Measurements from ENCODE around the gene PRXL2A.

The PRXL2A gene

GRCh38 chr10:80443531-80443974 is 35.2 kb downstream of the PRXL2A start:
- no peak for DNase-seq (ENCODE audit: low read depth in 2 of 2, low spot score in 1 of 2)

GRCh38 chr10:80444124-80444523 is 35.8 kb downstream of the PRXL2A start:
- DNase-seq (ENCODE audit: low read depth in 2 of 2, low spot score in 1 of 2), result no peak

GRCh38 chr10:80444646-80445319 is 36.4 kb downstream of the PRXL2A start:
- DNase-seq (ENCODE audit: low read depth in 2 of 2, low spot score in 1 of 2), result peak in 1 of 2 donors; percentile 47

GRCh38 chr10:80447436-80448190 is 39.3 kb downstream of the PRXL2A start:
- no peak for DNase-seq (ENCODE audit: low read depth in 2 of 2, low spot score in 1 of 2)

DNA sequence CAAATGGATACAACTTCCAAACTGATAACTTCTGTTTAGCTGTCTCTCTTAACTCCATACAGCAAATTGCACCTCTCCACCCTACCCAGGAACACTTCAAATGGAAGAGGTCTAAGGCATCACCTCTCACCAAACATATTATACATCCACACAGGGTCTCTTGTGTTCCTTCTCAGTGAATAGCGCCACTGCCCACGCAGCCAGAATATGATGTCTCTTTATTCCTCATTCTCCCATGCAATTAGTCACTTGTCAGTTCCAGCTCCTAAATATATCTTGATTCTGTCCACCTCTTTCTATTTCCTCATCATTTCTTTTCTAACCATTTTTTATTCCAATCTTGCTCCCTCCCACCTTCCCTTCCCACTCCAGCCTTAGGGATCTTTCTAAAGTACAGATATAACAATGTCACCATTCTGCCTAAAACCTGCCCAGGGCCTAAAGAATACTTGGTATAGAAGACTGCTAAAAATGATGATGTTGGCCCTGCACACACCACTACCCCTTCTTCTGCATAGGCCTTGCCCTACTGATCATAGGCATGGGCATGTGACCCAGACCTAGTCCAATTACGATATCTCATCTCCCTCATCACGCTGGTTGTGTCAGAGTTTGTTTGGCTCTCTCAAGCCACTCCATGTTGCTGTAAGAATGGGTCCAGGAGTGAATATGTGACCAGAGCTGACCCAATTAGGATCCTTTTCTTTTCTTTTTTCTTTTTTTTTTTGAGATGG is 40.0 kb downstream of the PRXL2A start:
- no peak for DNase-seq (ENCODE audit: low read depth in 2 of 2, low spot score in 1 of 2)

DNA sequence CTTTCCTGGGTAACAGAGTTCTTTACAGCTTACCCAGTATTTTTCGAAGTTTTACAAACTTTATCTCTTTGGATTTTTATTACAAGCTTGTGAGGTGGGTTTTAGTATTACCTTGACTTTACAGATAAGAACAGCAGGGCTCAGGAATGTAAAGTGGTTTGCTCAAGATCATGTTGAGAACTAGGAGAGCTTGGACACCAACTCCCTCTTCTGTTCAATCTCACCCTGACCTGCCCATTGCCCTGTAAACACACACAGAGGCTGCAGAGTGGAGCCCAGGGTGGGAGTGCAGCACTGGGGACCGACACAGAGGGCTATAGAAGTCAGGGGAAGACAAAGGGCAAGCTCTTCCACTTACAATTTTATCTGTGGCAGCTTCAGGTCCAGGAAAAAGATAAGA is 41.2 kb downstream of the PRXL2A start:
- DNase-seq (ENCODE audit: low read depth in 2 of 2, low spot score in 1 of 2), result no peak

DNA sequence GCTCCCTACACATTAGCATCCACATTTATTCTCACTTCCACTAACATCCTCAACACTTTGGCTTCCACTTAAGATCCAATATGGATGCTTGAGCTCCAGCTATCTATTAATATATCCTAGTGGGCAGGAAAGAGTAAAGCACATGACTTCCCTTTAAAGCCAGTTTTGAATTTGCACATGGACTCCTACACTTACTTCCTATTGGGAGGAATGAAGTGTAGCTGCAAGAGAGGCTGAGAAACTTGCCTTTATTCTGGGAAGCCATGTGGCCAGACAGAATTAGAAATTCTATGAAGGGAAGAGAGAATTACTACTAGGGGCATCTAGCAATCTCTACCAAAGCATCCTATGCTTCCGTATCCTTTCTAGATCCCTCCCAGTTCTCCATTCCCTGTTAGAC is 42.8 kb downstream of the PRXL2A start:
- DNase-seq (ENCODE audit: low read depth in 2 of 2, low spot score in 1 of 2), result no peak

DNA sequence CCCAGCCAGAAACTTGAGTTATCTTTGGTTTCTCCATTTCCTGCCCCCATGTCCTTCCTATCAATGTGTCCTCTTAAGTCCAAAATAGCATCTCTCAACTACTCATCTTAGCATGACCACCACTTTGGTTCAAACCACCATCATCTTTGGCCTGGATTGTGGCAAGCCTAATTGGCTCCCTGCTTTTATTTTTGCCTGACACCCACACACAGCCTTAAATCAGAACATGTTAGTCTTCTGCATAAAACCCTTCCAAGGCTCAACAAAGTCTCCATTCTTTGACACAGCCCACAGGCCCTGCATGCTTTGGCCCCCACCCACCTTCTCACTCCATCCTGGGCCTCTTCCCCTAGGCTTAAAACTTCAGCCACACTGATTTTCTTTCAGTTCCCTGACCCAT is 43.7 kb downstream of the PRXL2A start:
- no peak for DNase-seq (ENCODE audit: low read depth in 2 of 2, low spot score in 1 of 2)

GRCh38 chr10:80452640-80453039 is 44.3 kb downstream of the PRXL2A start:
- DNase-seq (ENCODE audit: low read depth in 2 of 2, low spot score in 1 of 2), result no peak

DNA sequence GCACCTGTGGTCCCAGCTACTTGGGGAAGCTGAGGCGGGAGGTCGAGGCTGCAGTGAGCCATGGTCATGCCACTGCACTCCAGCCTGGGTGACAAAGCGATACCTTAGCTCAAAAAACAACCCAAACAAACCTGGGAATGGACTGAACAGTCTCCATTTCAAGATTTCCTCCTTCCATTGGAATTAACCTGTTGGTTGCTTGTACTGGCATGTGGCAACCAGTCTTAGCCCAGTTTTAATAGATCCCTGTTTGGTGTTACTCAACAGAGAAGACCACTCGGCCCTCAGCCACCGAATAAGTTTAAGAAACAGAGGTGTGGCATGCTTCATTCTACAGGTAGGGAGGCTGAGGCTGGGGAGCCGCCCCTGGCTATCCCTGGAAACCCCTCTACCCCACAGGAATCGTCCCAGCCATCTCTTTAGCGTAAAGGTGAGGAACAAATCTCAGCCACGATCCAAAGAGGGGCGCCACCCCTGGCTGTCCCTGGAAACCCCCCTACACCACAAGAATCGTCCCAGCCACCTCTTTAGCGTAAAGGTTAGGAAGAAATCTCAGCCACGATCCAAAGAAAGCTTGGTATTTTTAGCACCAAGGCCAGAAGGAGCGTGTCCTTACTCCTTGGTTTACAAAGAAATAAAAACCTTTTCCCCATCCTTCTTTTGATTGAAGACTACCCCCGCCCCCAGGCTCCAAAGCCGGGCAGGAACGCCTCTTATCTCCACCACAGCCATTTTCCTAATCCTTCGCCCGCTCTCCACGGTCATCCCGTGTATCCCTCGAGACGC is 44.9 kb downstream of the PRXL2A start:
- DNase-seq (ENCODE audit: low read depth in 2 of 2, low spot score in 1 of 2), result no peak

DNA sequence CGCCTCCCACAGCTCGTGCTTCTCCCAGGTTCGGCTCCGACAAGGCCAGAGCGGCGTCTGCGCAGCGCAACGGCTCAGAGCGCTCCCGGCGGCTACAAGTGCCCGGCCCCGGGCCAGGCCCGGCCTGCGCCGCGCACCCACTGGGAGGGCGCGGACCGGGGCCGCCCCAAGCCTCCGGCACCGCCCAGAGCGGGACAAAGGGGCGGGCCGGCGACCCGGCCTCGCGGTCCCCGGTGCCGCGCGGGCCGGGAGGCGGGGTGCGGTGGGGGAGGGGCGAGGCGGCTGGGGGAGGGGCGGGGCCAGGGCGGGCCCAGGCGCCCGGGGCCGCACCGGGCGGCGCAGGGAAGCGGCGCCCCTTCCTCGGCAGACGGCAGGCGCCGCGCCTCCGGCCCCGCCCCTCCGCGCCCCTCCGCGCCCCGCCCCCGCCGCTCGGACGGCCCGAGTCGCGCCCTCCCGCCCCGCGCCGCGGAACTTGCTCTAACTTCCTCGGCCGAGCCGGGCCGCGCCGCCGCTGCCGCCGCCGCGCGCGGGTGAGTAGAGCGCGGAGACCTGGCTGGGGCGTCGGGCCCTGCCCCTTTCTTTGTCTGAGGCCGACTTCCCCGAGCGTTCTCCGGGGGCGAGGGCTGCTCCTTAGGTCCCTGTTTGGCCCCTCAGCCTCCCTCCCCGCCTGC is 45.6 kb downstream of the PRXL2A start, which contains the start of gene TSPAN14:
Gene TSPAN14, plus strand, starts transcription at position 469 of the 671 bp plus-strand sequence. CDS start 34,924 bp downstream, outside the sequence.
- no peak for DNase-seq (ENCODE audit: low read depth in 2 of 2, low spot score in 1 of 2)

GRCh38 chr10:80454513-80455460 is 46.4 kb downstream of the PRXL2A start:
- DNase-seq (ENCODE audit: low read depth in 2 of 2, low spot score in 1 of 2), result no peak

DNA sequence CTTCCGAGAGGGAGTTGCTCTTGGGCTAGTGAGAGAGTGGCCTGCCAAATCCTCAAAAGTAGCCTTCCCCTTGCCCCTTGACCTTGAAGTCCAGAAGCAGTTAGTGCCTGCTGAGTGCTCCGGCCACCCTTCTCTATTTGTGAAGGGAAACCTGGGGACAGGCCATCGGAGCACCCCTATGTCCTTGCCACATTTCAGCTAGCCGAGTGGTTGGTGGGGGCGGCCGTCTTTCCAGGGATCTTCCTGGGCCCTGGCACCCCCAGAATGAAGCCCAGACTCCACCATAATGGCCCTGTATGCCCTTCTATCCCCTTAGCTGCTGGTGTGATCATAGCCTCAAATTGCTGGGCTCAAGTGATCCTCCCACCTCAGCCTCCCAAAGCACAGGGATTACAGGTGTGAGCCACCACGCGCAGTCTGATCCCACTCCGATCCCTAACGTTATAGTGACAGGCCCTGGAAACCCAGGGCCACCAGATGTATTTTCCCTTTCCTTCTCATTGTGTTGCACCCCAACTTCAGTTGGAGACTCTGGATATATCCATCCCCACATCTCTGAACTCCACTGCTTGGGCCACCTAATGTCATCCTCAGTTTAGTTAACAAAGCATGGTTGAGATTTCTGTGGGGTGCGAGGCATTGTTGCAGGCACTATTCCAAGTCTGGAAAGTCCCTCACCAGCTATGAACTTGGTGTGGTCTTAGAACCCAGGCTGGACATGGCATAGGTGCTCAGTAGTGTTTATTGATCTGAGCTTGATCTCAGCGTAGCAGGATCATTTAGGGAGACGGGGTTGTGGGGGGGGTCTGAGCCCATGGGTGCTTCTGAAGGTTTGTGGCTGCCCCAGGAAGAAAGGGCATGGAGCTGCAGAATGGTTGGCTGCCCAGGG is 47.4 kb downstream of the PRXL2A start:
- DNase-seq (ENCODE audit: low read depth in 2 of 2, low spot score in 1 of 2), result no peak

DNA sequence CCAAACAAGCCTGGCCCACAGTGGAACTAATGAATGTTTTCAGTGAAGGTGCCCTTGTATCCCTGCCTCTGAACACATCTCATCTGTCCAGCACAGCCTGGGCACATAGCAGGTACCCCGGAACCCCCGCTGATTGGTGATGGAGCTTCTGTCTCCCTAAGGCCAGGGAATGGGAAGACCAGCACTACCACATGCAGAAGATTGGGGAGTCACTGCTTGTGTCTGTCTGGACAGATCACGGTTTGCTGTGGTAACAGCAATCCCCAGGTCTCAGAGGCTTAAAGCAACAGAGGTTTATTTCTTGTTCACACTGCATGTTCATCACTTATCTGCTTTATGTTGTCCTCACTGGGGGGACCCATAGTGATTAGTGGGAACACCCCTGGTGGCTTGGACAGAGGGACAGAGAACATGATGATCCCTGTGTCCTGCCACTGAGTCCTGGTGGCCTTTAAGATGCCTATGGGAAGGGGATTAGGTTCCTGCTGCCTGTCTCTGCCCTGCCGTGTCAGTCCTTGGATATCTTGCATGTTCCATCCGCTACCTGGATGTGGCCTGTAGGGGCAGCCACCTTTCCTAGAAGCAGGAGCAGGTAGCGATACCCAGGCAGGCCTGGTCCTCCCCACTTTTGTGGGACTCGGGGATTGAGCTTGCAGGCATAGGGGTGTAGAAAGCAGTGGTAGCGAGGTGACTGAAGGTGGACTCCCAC is 49.4 kb downstream of the PRXL2A start:
- no peak for DNase-seq (ENCODE audit: low read depth in 2 of 2, low spot score in 1 of 2)

DNA sequence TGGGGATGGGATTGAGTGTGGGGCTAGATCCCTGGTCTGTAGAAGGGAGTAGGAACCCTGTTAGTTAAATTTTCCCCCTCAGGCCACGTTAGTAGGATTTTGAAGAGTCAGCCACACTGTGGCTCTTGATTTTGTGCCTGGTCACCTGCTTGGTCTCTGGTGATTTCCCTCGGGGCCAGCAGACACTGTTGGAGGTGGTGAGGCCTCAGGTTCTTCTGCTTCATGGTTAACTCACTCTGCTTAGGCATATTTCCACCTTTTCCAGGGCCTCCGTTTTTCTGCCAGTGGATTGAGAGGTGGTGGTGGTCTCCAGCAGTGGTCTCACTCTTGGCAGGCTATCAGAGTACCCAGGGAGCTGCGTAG is 49.9 kb downstream of the PRXL2A start:
- DNase-seq (ENCODE audit: low read depth in 2 of 2, low spot score in 1 of 2), result no peak

DNA sequence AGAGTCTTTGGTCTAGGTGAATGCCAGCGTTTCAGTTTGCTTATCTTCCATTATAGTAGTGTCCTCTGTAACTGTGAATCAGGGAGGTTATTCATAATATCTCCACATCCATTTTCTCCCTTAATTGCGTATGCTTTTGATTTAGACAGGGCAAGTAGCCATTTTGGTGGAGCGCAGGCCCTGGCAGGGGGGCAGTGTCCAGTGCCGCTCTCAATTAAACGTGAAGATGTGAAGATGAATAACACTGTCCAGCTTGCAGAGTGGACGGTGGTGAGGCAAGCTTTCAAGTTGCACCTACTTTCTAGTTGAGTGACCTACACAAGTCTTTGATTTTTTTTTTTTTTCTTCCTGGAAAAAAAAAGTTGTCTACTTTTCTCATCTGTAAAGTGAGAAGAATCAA is 50.3 kb downstream of the PRXL2A start:
- DNase-seq (ENCODE audit: low read depth in 2 of 2, low spot score in 1 of 2), result no peak

DNA sequence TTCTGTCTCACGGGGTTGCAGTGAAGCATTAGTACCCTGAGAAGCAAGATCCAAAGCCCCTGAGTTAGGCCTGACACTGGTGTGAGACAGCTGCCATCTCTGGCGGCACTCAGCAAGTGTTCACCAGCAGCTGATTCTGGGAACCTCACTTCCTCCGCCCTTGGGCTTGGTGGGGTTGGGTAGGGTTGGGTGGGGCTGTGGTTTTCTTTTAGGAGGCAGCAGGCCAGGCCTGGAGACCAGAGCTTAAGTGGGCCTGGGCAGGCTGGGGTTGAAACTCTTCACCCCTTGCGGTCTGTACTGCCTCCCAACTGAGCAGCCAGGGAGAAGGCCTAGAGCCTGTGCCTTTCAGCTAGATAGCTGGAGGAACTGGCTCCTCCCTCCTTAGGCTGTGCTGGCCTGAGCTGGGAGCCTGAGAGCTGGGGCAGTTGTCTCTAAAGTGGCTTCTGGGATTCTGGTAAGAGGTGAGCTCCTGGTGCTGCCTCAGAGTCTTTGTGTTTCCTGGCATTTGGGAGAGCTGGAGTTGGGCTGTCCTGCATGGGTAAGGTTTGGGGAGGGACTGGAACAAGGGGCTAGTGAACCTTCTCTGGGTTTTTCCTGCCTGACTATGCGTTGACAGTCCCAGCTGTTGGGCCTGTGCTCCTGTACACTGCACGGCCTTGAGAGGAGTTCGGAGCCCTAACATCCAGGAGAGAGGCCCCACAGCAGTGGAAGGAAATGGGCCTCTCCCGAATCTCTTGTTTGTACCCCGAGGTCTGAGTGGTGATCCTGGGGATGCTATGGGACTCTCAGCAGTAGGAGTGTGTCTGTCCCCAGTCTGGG is 50.9 kb downstream of the PRXL2A start:
- DNase-seq (ENCODE audit: low read depth in 2 of 2, low spot score in 1 of 2), result peak in 1 of 2 donors; percentile 50

Measured in stimulated activated CD8-positive, alpha-beta memory T cell treated with anti-CD3 and anti-CD28 coated beads, Interleukin-4, amount 100 ng/mL, for 4 hours (primary cell).